ENCODE results near the gene FRS3.

DNA sequence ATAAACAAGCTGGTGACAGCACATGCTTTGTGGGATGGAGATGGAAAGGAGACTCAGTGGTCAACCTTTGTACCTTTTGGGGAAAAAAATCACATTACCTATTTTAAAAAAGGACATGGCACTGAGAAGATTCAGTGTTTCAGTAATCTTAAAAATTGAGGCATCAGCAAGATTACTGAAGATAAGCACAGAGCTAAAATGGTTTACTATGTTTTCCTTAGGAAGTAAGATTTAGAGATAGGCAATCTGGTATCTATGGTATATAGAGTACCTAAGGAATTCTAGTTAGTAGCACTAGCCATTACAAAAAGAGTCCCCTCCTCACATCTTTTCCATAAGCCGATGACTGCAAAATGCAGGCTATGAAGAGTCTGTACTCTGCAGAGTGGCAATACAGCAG lies 43.5 kb upstream of the FRS3 start:
- TF ChIP-seq, protein P1, sequence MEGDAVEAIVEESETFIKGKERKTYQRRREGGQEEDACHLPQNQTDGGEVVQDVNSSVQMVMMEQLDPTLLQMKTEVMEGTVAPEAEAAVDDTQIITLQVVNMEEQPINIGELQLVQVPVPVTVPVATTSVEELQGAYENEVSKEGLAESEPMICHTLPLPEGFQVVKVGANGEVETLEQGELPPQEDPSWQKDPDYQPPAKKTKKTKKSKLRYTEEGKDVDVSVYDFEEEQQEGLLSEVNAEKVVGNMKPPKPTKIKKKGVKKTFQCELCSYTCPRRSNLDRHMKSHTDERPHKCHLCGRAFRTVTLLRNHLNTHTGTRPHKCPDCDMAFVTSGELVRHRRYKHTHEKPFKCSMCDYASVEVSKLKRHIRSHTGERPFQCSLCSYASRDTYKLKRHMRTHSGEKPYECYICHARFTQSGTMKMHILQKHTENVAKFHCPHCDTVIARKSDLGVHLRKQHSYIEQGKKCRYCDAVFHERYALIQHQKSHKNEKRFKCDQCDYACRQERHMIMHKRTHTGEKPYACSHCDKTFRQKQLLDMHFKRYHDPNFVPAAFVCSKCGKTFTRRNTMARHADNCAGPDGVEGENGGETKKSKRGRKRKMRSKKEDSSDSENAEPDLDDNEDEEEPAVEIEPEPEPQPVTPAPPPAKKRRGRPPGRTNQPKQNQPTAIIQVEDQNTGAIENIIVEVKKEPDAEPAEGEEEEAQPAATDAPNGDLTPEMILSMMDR (conservative IDR thresholded peaks at IDR 0.05; ENCODE audit: low read depth, low read length), result no peak
- no peak for TF ChIP-seq EZH2 (IDR thresholded peaks at IDR 0.05; ENCODE audit: low read length, unreplicated experiment)
- no peak for TF ChIP-seq EZH2phosphoT487 (IDR thresholded peaks at IDR 0.05; ENCODE audit: borderline replicate concordance, low read length)

Data from PC-3 (cell line).